Thymus (tissue), 11 donors: Measurements from ENCODE around the gene LLCFC1. TPM values are rescaled to one million over a fixed set of nuclear protein-coding genes. Genes with fewer than 3 reads are reported as not detected.
"Not testable (repeated sequence)": the region's sequence is repeated elsewhere in the genome, so short reads cannot be mapped to it uniquely, and the experiment has no call there.

ENCODE experiments used
- DNase-seq, 9 donors: peaks; one replicate each; pipeline ENCODE4 v3.0.0-alpha.2; 2013; ENCODE audit warnings: low spot score in 9 of 9, low read depth in 6 of 9, missing footprints in 1 of 9
- H3K27ac ChIP-seq, 2 donors: one replicate each; pipeline ENCODE4 v1.5.1; 2013; ENCODE audit warnings: control low read depth in 1 of 2, low read depth in 1 of 2, low read length in 1 of 2, mild to moderate bottlenecking in 1 of 2, moderate library complexity in 1 of 2
- H3K27me3 ChIP-seq, 2 donors: one replicate each; pipeline ENCODE4 v1.5.1; 2013; ENCODE audit warnings: low read length in 1 of 2; ENCODE audit not compliant: control insufficient read depth in 2 of 2, insufficient read depth in 1 of 2
- H3K36me3 ChIP-seq, 2 donors: one replicate each; pipeline ENCODE4 v1.5.1; 2013; ENCODE audit warnings: low read length in 1 of 2, mild to moderate bottlenecking in 1 of 2, moderate library complexity in 1 of 2; ENCODE audit not compliant: control insufficient read depth in 2 of 2, insufficient read depth in 2 of 2
- H3K4me1 ChIP-seq, 2 donors: one replicate each; pipeline ENCODE4 v1.5.1; 2013; ENCODE audit warnings: low read length in 2 of 2; ENCODE audit not compliant: control insufficient read depth in 2 of 2, insufficient read depth in 2 of 2
- H3K4me3 ChIP-seq, 2 donors: one replicate each; pipeline ENCODE4 v1.5.1; 2013; ENCODE audit warnings: low read length in 2 of 2, control low read depth in 1 of 2, mild to moderate bottlenecking in 1 of 2
- H3K9me3 ChIP-seq, 2 donors: one replicate each; pipeline ENCODE4 v1.5.1; 2013; ENCODE audit warnings: low read length in 1 of 2, mild to moderate bottlenecking in 1 of 2; ENCODE audit not compliant: control insufficient read depth in 2 of 2, insufficient read depth in 1 of 2
- WGBS: extraction: QIAGEN DNeasy Blood & Tissue Kit; methylation state at CpG from one replicate; pipeline ENCODE4 v1.1.7; 2013; 5-methylcytosine and 5-hydroxymethylcytosine counted together
- polyA plus RNA-seq: library from polyadenylated mRNA; stranded (reverse); fragments of 200-250 nt; gene quantifications from one replicate; pipeline ENCODE4 v1.2.3, GENCODE V29; 2013
- total RNA-seq: library from RNA; stranded (reverse); fragments of 120-200 nt; gene quantifications from one replicate; pipeline ENCODE4 v1.2.4, GENCODE V29; 2013
- donor health status: healthy.

The LLCFC1 gene
- total and polyA plus RNA-seq, 2 donors, result not detected

- Histone ChIP-seq H3K4me1 (no peaks in the 10 kb centered on the region), H3K27me3 (no peaks in the 10 kb centered on the region), H3K9me3 (no peaks in the 10 kb centered on the region), H3K36me3 (no peaks in the 10 kb centered on the region), H3K27ac (no peak overlapping the region), H3K4me3 (no peak overlapping the region)
- WGBS, result 90% methylated on average over 1 of the region's 1 CpG
- DNase-seq, result no peak
Measured at GRCh38 chr7:142962991-142963390, 23.7 kb downstream of the LLCFC1 start.

GRCh38 chr7:142963993-142964392 is 24.7 kb downstream of the LLCFC1 start:
- H3K27me3 ChIP-seq, result no peaks in the 10 kb centered on the region
- no peaks in the 10 kb centered on the region for H3K9me3 ChIP-seq
- H3K36me3 ChIP-seq, result no peaks in the 10 kb centered on the region
- no peak overlapping the region for H3K4me3 ChIP-seq
- no peak for DNase-seq
- H3K27ac ChIP-seq, result no peak overlapping the region
- WGBS, result 99% methylated on average over 2 of the region's 2 CpGs
- H3K4me1 ChIP-seq, result no peaks in the 10 kb centered on the region

GRCh38 chr7:142964502-142965246 is 25.4 kb downstream of the LLCFC1 start:
- peaks cover 0 to 3% of the 10 kb centered on the region in 2 donors for H3K4me1 ChIP-seq
- no peak overlapping the region for H3K27ac ChIP-seq
- no peak for DNase-seq
- 96% methylated on average over 6 of the region's 6 CpGs for WGBS
- H3K27me3 ChIP-seq, result no peaks in the 10 kb centered on the region
- H3K36me3 ChIP-seq, result no peaks in the 10 kb centered on the region
- no peak overlapping the region for H3K4me3 ChIP-seq
- H3K9me3 ChIP-seq, result no peaks in the 10 kb centered on the region

GRCh38 chr7:142968229-142968628 is 28.9 kb downstream of the LLCFC1 start:
- no peaks in the 10 kb centered on the region for H3K36me3 ChIP-seq
- H3K4me1 ChIP-seq, result peaks cover 0 to 3% of the 10 kb centered on the region in 2 donors
- WGBS, result 74% methylated on average over 4 of the region's 4 CpGs
- no peaks in the 10 kb centered on the region for H3K9me3 ChIP-seq
- no peak overlapping the region for H3K27ac ChIP-seq
- no peak for DNase-seq
- H3K27me3 ChIP-seq, result no peaks in the 10 kb centered on the region
- no peak overlapping the region for H3K4me3 ChIP-seq

- no peaks in the 10 kb centered on the region for H3K36me3 ChIP-seq
- 45% methylated on average over 4 of the region's 4 CpGs for WGBS
- peaks cover 0 to 3% of the 10 kb centered on the region in 2 donors for H3K4me1 ChIP-seq
- H3K27ac ChIP-seq, result no peak overlapping the region
- DNase-seq, result no peak
- H3K4me3 ChIP-seq, result no peak overlapping the region
- H3K27me3 ChIP-seq, result no peaks in the 10 kb centered on the region
- H3K9me3 ChIP-seq, result no peaks in the 10 kb centered on the region
Measured at GRCh38 chr7:142969183-142969582, 29.9 kb downstream of the LLCFC1 start.

GRCh38 chr7:142974626-142975025 is 35.3 kb downstream of the LLCFC1 start:
- 96% methylated on average over 3 of the region's 3 CpGs for WGBS
- Histone ChIP-seq H3K27me3 (no peaks in the 10 kb centered on the region), H3K27ac (no peak overlapping the region), H3K4me1 (no peaks in the 10 kb centered on the region), H3K36me3 (no peaks in the 10 kb centered on the region), H3K4me3 (no peak overlapping the region), H3K9me3 (no peaks in the 10 kb centered on the region)
- no peak for DNase-seq

GRCh38 chr7:142978402-142978801 is 39.1 kb downstream of the LLCFC1 start:
- 96% methylated on average over 4 of the region's 4 CpGs for WGBS

GRCh38 chr7:142983825-142984224 is 44.5 kb downstream of the LLCFC1 start:
- Histone ChIP-seq H3K4me1 (no peaks in the 10 kb centered on the region), H3K4me3 (no peak overlapping the region), H3K36me3 (no peaks in the 10 kb centered on the region), H3K9me3 (no peaks in the 10 kb centered on the region), H3K27me3 (no peaks in the 10 kb centered on the region), H3K27ac (no peak overlapping the region)
- 95% methylated on average over 1 of the region's 1 CpG for WGBS
- DNase-seq, result peak in 1 of 9 donors; percentile 23

More at GRCh38 chr7:142978402-142978801, 39.1 kb downstream of the LLCFC1 start:
- not testable (repeated sequence) for H3K27me3 ChIP-seq, H3K4me3 ChIP-seq, DNase-seq, H3K27ac ChIP-seq, H3K36me3 ChIP-seq, H3K4me1 ChIP-seq, H3K9me3 ChIP-seq

- H3K36me3 ChIP-seq, result no peaks in the 10 kb centered on the region
- H3K4me1 ChIP-seq, result no peaks in the 10 kb centered on the region
- DNase-seq, result no peak
- H3K9me3 ChIP-seq, result no peaks in the 10 kb centered on the region
- 96% methylated on average over 1 of the region's 1 CpG for WGBS
- no peak overlapping the region for H3K27ac ChIP-seq
- no peaks in the 10 kb centered on the region for H3K27me3 ChIP-seq
- H3K4me3 ChIP-seq, result no peak overlapping the region
Measured at GRCh38 chr7:142984297-142984696, 45.0 kb downstream of the LLCFC1 start.
